ENCODE results near the gene VIT.

VIT gene

DNA sequence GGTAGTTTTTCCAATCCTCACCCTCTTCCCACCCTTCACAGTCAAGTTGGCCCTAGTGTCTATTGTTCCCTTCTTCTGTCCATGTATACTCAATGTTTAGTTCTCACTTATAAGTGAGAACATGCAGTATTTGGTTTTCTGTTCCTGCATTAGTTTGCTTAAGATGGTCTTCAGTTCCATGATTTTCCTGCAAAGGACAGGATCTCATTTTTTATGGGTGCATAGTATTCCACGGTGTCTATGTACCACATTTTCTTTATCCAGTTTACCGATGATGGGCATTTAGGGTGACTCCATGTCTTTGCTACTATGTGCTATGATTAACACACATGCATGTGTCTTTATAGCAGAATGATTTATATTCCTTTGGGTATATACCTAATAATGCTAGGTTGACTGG lies 165.4 kb downstream of the VIT start:
- H3K27ac ChIP-seq, result no peak overlapping the region
- TF ChIP-seq CTCF (IDR thresholded peaks at IDR 0.05) (no peak), ZFX (IDR thresholded peaks at IDR 0.05; ENCODE audit: borderline replicate concordance) (no peak)
